GM12892 (cell line): ENCODE measurements around the gene PTP4A2.

Experiments used
- POLR2A ChIP-seq: IDR thresholded peaks from 2 replicates; pipeline ENCODE4 v1.6.1; 2011; ENCODE audit warnings: low read depth, low read length, control low read depth
- POLR2AphosphoS5 ChIP-seq: IDR thresholded peaks from 2 replicates; pipeline ENCODE4 v1.6.1; 2011; ENCODE audit warnings: low read depth, low read length, control low read depth

- no peak for TF ChIP-seq POLR2AphosphoS5
- no peak for TF ChIP-seq POLR2A
These were observed 5.5 kb upstream of the PTP4A2 start for GRCh38 chr1:31943546-31944184.
